Measurements from ENCODE around the gene FREY1. TPM values are rescaled to one million over a fixed set of nuclear protein-coding genes. Genes with fewer than 3 reads are reported as not detected.
A peak's percentile ranks its signal among the peaks of the same experiment; 100 is the strongest.

The FREY1 gene
- total and polyA plus RNA-seq, 2 donors (not counting 1 experiment from before 2014, with no cell fraction given) = 0.83 TPM; not detected in 1

DNA sequence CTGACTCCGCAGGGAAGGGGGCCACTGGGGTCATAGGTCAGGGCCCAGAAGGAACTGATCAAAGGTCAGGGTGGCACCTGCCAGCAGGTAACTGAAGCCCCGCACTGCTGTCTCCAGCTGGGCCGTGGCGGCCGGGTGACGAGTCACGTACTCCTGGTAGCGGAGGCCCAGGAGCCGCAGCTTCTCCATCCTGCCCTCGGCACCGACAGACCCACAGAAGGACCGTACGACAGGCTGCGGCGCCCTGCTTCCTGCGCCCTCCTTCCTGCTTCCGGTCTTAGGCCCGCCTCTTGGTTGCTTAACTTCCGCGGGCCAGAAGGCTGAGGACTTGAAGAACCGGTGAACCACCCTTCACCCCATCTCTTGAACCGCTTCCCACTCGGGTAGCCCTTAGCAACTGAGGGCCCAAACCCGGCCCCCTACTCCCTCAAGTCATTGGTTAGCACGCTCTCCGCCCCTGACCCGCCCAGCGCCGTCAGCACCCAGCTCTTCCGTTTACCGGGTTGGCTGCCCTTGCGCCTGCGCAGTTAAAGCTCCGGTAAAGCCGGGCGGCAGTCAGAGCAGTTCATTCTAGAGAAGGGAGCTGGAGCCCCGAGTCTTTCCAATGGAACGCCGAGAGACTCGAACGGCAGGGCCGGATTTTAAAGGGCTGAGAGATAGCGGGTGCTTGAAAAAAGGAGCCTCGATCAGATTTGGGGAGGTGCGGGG, 10.7 kb upstream of the FREY1 start, which contains the start of gene PEX16:
TSS of gene PEX16 (minus strand) at position 255 of the 708 bp plus-strand sequence. CDS start at position 189, 66 bp downstream.
- Histone ChIP-seq H4K20me1 (ENCODE audit: control insufficient read depth, extremely low read depth, insufficient read depth, low read length) (no peaks in the 10 kb centered on the region), H3K9ac (ENCODE audit: insufficient read depth, low read length) (peak within 1 kb of the TSS; percentile 95), H3K9me3 (ENCODE audit: control insufficient read depth, insufficient read depth, low read depth, low read length) (no peaks in the 10 kb centered on the region), H3K27me3 (ENCODE audit: control insufficient read depth, insufficient read depth, low read length) (peaks cover 15% of the 10 kb centered on the region), H3K4me2 (ENCODE audit: extremely low read depth, insufficient read depth, low read length) (peak within 1 kb of the TSS; percentile 96), H3K27ac (ENCODE audit: insufficient read depth, low read length) (peak within 1 kb of the TSS; percentile 94), H2AFZ (ENCODE audit: low read length) (peak within 1 kb of the TSS; percentile 82), H3K4me3 (replicated peaks in 1 of 4; ENCODE audit: control extremely low read depth in 1 of 4, insufficient read depth in 1 of 4, low read depth in 3 of 4, low read length in 4 of 4) (peak within 1 kb of the TSS; percentile 83 to 100 (median 96)), H3K36me3 (ENCODE audit: control insufficient read depth, insufficient read depth, low read length) (peaks cover 17% of the 10 kb centered on the region), H3K79me2 (ENCODE audit: control insufficient read depth, insufficient read depth, low read length) (peaks cover 18% of the 10 kb centered on the region), H3K4me1 (ENCODE audit: control insufficient read depth, extremely low read depth, insufficient read depth, low read length) (peaks cover 2% of the 10 kb centered on the region)
- TF ChIP-seq CTCF (conservative IDR thresholded peaks at IDR 0.05 in 1 of 2, IDR thresholded peaks at IDR 0.05 in 1 of 2; ENCODE audit: low read depth in 1 of 2, low read length in 2 of 2) = no peak
- TF ChIP-seq EZH2 (IDR thresholded peaks at IDR 0.05; ENCODE audit: low read length, missing control alignments) = no peak
- DNase-seq (ENCODE audit: low read depth in 2 of 2) = peak; percentile 100

GRCh38 chr11:45917286-45917622, 10.2 kb upstream of the FREY1 start:
- H3K27ac ChIP-seq (ENCODE audit: insufficient read depth, low read length) = peak overlapping the region; percentile 94
- peak overlapping the region; percentile 76 for H3K4me2 ChIP-seq (ENCODE audit: extremely low read depth, insufficient read depth, low read length)
- TF ChIP-seq CTCF (conservative IDR thresholded peaks at IDR 0.05 in 1 of 2, IDR thresholded peaks at IDR 0.05 in 1 of 2; ENCODE audit: low read depth in 1 of 2, low read length in 2 of 2) (no peak), EZH2 (IDR thresholded peaks at IDR 0.05; ENCODE audit: low read length, missing control alignments) (no peak)
- H2AFZ ChIP-seq (ENCODE audit: low read length) = peak overlapping the region; percentile 63
- peaks cover 12% of the 10 kb centered on the region for H3K27me3 ChIP-seq (ENCODE audit: control insufficient read depth, insufficient read depth, low read length)
- H3K9me3 ChIP-seq (ENCODE audit: control insufficient read depth, insufficient read depth, low read depth, low read length) = no peaks in the 10 kb centered on the region
- DNase-seq (ENCODE audit: low read depth in 2 of 2) = no peak
- no peaks in the 10 kb centered on the region for H4K20me1 ChIP-seq (ENCODE audit: control insufficient read depth, extremely low read depth, insufficient read depth, low read length)
- peaks cover 17% of the 10 kb centered on the region for H3K36me3 ChIP-seq (ENCODE audit: control insufficient read depth, insufficient read depth, low read length)
- H3K9ac ChIP-seq (ENCODE audit: insufficient read depth, low read length) = peak overlapping the region; percentile 95
- H3K4me1 ChIP-seq (ENCODE audit: control insufficient read depth, extremely low read depth, insufficient read depth, low read length) = peaks cover 2% of the 10 kb centered on the region
- H3K79me2 ChIP-seq (ENCODE audit: control insufficient read depth, insufficient read depth, low read length) = peaks cover 18% of the 10 kb centered on the region
- H3K4me3 ChIP-seq (replicated peaks in 1 of 4; ENCODE audit: control extremely low read depth in 1 of 4, insufficient read depth in 1 of 4, low read depth in 3 of 4, low read length in 4 of 4) = peak overlapping the region; percentile 83 to 100 (median 96)

DNA sequence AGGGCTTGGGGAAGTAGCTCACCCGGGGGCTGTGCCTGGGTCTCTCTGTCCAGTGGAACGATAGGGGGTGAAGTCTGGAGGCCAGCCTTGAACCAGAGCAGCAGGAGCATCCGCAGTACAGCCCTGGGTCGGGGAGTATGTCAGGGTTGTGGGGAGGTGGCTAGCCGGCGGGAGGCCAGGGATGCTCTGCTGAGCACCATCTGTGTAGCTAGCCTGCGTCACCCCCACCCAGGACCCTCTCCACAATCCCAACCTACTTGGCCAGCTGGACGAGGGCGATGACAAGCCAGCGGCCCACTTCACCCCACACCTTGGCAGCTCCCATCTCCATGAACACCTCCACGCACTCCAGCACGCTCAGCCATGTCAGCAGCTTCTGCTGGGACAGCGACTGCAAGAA, 8.4 kb upstream of the FREY1 start:
- no peak overlapping the region for H3K27ac ChIP-seq (ENCODE audit: insufficient read depth, low read length)
- H3K4me3 ChIP-seq (replicated peaks in 1 of 4; ENCODE audit: control extremely low read depth in 1 of 4, insufficient read depth in 1 of 4, low read depth in 3 of 4, low read length in 4 of 4) = no peak overlapping the region
- H3K36me3 ChIP-seq (ENCODE audit: control insufficient read depth, insufficient read depth, low read length) = peaks cover 24% of the 10 kb centered on the region
- H3K4me1 ChIP-seq (ENCODE audit: control insufficient read depth, extremely low read depth, insufficient read depth, low read length) = peaks cover 2% of the 10 kb centered on the region
- no peak overlapping the region for H3K9ac ChIP-seq (ENCODE audit: insufficient read depth, low read length)
- no peak overlapping the region for H3K4me2 ChIP-seq (ENCODE audit: extremely low read depth, insufficient read depth, low read length)
- no peak overlapping the region for H2AFZ ChIP-seq (ENCODE audit: low read length)
- H4K20me1 ChIP-seq (ENCODE audit: control insufficient read depth, extremely low read depth, insufficient read depth, low read length) = no peaks in the 10 kb centered on the region
- no peaks in the 10 kb centered on the region for H3K9me3 ChIP-seq (ENCODE audit: control insufficient read depth, insufficient read depth, low read depth, low read length)
- TF ChIP-seq CTCF (conservative IDR thresholded peaks at IDR 0.05 in 1 of 2, IDR thresholded peaks at IDR 0.05 in 1 of 2; ENCODE audit: low read depth in 1 of 2, low read length in 2 of 2) (no peak), EZH2 (IDR thresholded peaks at IDR 0.05; ENCODE audit: low read length, missing control alignments) (no peak)
- no peak for DNase-seq (ENCODE audit: low read depth in 2 of 2)
- no peaks in the 10 kb centered on the region for H3K27me3 ChIP-seq (ENCODE audit: control insufficient read depth, insufficient read depth, low read length)
- peaks cover 18% of the 10 kb centered on the region for H3K79me2 ChIP-seq (ENCODE audit: control insufficient read depth, insufficient read depth, low read length)
